ENCODE measurements around the gene MARS1. TPM values are rescaled to one million over a fixed set of nuclear protein-coding genes. Genes with fewer than 3 reads are reported as not detected.

Gene MARS1
- total RNA-seq, 4 donors from 2014 or later = 53.2 to 81.0 (median 62.7) TPM

- WGBS = 3% methylated on average over 9 of the region's 19 CpGs
- Histone ChIP-seq H3K9me3 (no peaks in the 10 kb centered on the region), H3K4me3 (peak overlapping the region; percentile 64 to 79 (median 66)), H3K4me1 (peaks cover 23 to 44% (median 40%) of the 10 kb centered on the region in 4 donors), H3K36me3 (no peaks in the 10 kb centered on the region), H3K27me3 (peaks cover 0 to 13% (median 4%) of the 10 kb centered on the region in 4 donors), H3K27ac (replicated peaks in 1 of 4) (peak overlapping the region in 1 of 4 donors; percentile 83)
- TF ChIP-seq POLR2AphosphoS5 (IDR thresholded peaks at IDR 0.05) (no peak), POLR2A (IDR thresholded peaks at IDR 0.05; ENCODE audit: low read depth) (no peak), CTCF (IDR thresholded peaks at IDR 0.05) (no peak), EP300 (IDR thresholded peaks at IDR 0.05) (no peak)
- no peak for DNase-seq (ENCODE audit: extremely low spot score)
- intact Hi-C loops (cut with DNase I) = loop anchor here (2.0 kb wide), 1 partner anchor 88 kb away; no protein-coding TSS in a partner anchor
Observed at GRCh38 chr12:57460841-57461275, 27.0 kb upstream of the MARS1 start.

GRCh38 chr12:57461276-57461916 lies 26.5 kb upstream of the MARS1 start:
- under 1% methylated on average over 20 of the region's 32 CpGs for WGBS
- Histone ChIP-seq H3K9me3 (no peaks in the 10 kb centered on the region), H3K4me3 (peak overlapping the region; percentile 64 to 79 (median 66)), H3K36me3 (no peaks in the 10 kb centered on the region), H3K27me3 (peaks cover 0 to 13% (median 4%) of the 10 kb centered on the region in 4 donors), H3K4me1 (peaks cover 23 to 44% (median 40%) of the 10 kb centered on the region in 4 donors), H3K27ac (replicated peaks in 1 of 4) (peak overlapping the region; percentile 80 to 85 (median 82))
- intact Hi-C loops (cut with DNase I) = loop anchor here (2.0 kb wide), 1 partner anchor 87 kb away; no protein-coding TSS in a partner anchor
- TF ChIP-seq EP300 (IDR thresholded peaks at IDR 0.05) (no peak), POLR2AphosphoS5 (IDR thresholded peaks at IDR 0.05) (no peak), CTCF (IDR thresholded peaks at IDR 0.05) (no peak), POLR2A (IDR thresholded peaks at IDR 0.05; ENCODE audit: low read depth) (no peak)
- DNase-seq (ENCODE audit: extremely low spot score) = no peak

- intact Hi-C loops (cut with DNase I) = loop anchor here (2.0 kb wide), 1 partner anchor 87 kb away; no protein-coding TSS in a partner anchor
- Histone ChIP-seq H3K9me3 (no peaks in the 10 kb centered on the region), H3K36me3 (no peaks in the 10 kb centered on the region), H3K4me3 (peak overlapping the region; percentile 64 to 79 (median 66)), H3K27ac (replicated peaks in 1 of 4) (peak overlapping the region; percentile 80 to 85 (median 82)), H3K27me3 (peaks cover 0 to 14% (median 4%) of the 10 kb centered on the region in 4 donors), H3K4me1 (peaks cover 23 to 44% (median 40%) of the 10 kb centered on the region in 4 donors)
- no peak for DNase-seq (ENCODE audit: extremely low spot score)
- TF ChIP-seq EP300 (IDR thresholded peaks at IDR 0.05) (no peak), POLR2A (IDR thresholded peaks at IDR 0.05; ENCODE audit: low read depth) (no peak), CTCF (IDR thresholded peaks at IDR 0.05) (no peak), POLR2AphosphoS5 (IDR thresholded peaks at IDR 0.05) (no peak)
- 0% methylated on average over 8 of the region's 9 CpGs for WGBS
Observed at GRCh38 chr12:57461917-57462250, 26.0 kb upstream of the MARS1 start.

GRCh38 chr12:57462251-57462911 lies 25.5 kb upstream of the MARS1 start:
- intact Hi-C loops (cut with DNase I) = no loop called here
- H3K4me3 ChIP-seq = peak overlapping the region; percentile 64 to 79 (median 66)
- TF ChIP-seq EP300 (IDR thresholded peaks at IDR 0.05) (no peak), CTCF (IDR thresholded peaks at IDR 0.05) (peak; percentile 94 to 98 (median 97)), POLR2AphosphoS5 (IDR thresholded peaks at IDR 0.05) (peak; percentile 72 to 74)
- H3K36me3 ChIP-seq = no peaks in the 10 kb centered on the region
- DNase-seq (ENCODE audit: extremely low spot score) = no peak
- peak overlapping the region; percentile 80 to 85 (median 82) for H3K27ac ChIP-seq (replicated peaks in 1 of 4)
- H3K27me3 ChIP-seq = peaks cover 0 to 18% (median 4%) of the 10 kb centered on the region in 4 donors
- H3K9me3 ChIP-seq = no peaks in the 10 kb centered on the region
- peaks cover 23 to 44% (median 40%) of the 10 kb centered on the region in 4 donors for H3K4me1 ChIP-seq
- 2% methylated on average over 16 of the region's 28 CpGs for WGBS

Data from esophagus muscularis mucosa (tissue), 4 donors.